GM18873 (cell line): ENCODE results near the gene TRIM49C.
"Not testable (repeated sequence)": the region's sequence is repeated elsewhere in the genome, so short reads cannot be mapped to it uniquely, and the experiment has no call there.

ENCODE experiments used
- ATAC-seq: cut with Tn5 transposase; IDR thresholded peaks from one replicate; pipeline ENCODE4 v1.9.1; 2021; ENCODE audit warnings: mild to moderate bottlenecking, moderate library complexity, moderate number of reproducible peaks; ENCODE audit not compliant: unreplicated experiment, low FRiP score

TRIM49C gene

GRCh38 chr11:90030806-90031205, at the start of gene TRIM49C:
Gene TRIM49C (plus strand): TSS chr11:90031106. CDS start chr11:90035212, 4,106 bp downstream.
- ATAC-seq: not testable (repeated sequence)

GRCh38 chr11:90024184-90024583, 6.7 kb upstream of the TRIM49C start:
- not testable (repeated sequence) for ATAC-seq

- ATAC-seq: not testable (repeated sequence)
Observed at GRCh38 chr11:90051591-90052209, 20.8 kb downstream of the TRIM49C start.

GRCh38 chr11:90052311-90052710, 21.4 kb downstream of the TRIM49C start:
- ATAC-seq: not testable (repeated sequence)

- not testable (repeated sequence) for ATAC-seq
Observed at GRCh38 chr11:90053545-90053944, 22.6 kb downstream of the TRIM49C start.

- not testable (repeated sequence) for ATAC-seq
Observed at GRCh38 chr11:90085650-90086049, 54.7 kb downstream of the TRIM49C start, which contains the start of gene UBTFL1. Gene UBTFL1 (plus strand): TSS chr11:90085950. CDS start chr11:90085950, 0 bp downstream.

GRCh38 chr11:90088731-90089130, 57.8 kb downstream of the TRIM49C start:
- not testable (repeated sequence) for ATAC-seq
